Stromal cell of bone marrow (primary cell): ENCODE results near the gene TMEM217.

Experiments used
- DNase-seq: peaks from one replicate; pipeline ENCODE4 v3.0.0-alpha.2; 2012; ENCODE audit warnings: low read depth

Gene TMEM217

GRCh38 chr6:37280162-37280887 is 22.4 kb upstream of the TMEM217 start:
- no peak for DNase-seq

- DNase-seq: peak; percentile 63
These were observed 21.6 kb upstream of the TMEM217 start for GRCh38 chr6:37279366-37280134.

DNA sequence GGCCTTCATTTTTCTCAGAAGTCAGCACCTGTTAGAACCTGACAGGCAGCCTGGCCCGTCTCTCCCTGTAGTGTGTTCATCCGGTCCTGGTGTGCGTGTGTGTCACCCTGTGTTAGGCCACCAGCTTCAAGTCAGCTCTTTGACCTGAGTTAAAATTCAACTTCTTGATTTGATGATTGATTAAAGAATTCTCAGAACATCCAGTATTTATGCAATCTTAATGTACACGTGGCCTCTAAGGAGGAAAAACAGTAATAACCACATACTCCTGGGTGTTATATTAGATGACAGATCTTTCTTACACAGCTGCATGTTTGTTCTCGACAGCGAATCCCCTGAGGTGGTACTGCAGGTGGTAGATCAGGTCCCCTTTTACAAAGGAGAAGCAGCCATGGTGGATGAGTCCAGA is 19.1 kb upstream of the TMEM217 start:
- DNase-seq: no peak

- no peak for DNase-seq
These were observed 17.4 kb upstream of the TMEM217 start for GRCh38 chr6:37275350-37275749.

GRCh38 chr6:37273690-37274089 is 15.7 kb upstream of the TMEM217 start:
- no peak for DNase-seq

GRCh38 chr6:37272834-37273566 is 15.1 kb upstream of the TMEM217 start:
- DNase-seq: no peak

DNA sequence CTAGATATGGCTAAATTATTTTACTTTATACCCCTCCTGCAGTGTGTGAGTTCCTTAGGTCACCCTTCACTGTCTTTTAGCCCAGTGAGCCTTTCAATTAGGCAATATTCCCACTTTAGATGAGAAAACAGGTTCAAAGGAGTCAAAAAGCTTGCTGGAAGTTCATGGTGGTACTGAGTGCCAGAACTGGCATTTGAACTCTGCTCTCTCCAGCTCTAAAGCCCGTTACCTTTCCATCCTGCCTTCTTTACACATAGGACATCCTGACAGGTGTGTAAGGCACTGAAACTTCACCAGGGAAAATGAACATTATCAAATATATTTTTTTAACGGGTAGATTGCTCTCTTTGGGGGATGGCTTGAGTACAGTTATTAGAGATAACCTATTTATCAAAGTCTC is 11.2 kb upstream of the TMEM217 start:
- no peak for DNase-seq

DNA sequence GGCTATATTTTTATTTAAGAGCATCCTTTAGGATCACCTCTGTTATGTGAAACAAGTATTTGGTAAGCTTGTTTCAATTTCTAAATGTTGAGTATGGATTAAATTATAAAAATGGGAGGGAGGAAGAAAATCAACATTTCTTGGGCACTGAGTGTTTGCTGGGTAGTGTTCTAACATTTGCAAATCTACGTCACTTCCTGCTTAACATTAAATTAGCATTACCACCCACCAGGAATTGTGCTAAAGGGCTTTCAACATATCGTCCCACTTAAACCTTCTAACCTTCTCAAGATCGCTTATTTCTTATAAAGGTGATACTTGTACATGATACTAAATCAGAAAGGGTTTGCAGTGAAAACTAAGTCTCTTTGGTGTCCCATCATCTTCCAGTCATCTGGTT is 7.9 kb upstream of the TMEM217 start:
- no peak for DNase-seq

DNA sequence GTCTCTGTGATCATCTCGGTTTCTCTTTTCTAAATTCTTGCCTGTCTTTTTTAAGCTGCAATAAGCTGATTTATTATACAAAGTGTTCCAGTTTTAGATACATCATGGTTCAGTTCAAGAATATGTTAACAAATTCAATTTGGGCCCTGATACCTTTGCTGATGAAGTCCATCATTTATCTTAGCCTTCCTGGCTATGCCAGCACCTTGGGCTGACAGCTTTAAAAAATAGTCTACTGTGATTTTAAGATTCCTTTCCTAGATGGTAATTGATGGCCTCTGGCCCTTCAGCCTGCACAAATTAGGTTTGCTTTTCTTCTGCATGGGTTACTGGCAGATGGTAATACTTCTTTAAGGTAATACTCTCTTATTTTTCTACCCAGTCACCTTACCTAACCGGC is 7.1 kb upstream of the TMEM217 start:
- DNase-seq: no peak

DNA sequence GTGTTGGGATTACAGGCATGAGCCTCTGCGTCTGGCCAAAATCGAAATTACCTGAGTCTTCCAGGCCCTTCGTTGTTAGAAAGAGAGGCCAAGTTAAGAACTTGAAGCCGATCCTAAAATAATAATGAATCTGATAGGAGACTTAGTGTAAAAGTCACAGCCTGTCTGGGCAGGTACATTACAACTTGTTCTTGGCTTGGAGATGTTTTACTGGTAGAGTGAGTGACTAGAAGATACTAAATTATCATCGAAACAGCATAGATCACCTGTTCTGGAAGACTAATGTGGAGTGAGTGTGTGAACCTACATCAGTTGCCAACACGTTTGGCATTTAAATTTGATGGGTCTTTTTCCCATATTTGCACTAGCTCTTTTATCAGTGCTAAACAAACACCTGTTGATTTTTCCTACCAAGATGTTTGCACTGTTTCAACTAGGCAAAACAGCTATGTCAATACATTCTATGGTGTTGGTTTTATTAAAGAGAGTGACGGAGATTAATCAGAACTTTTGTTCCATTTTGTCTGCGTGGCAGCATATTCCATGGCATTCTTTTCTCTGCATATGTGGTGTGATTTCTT is 4.6 kb upstream of the TMEM217 start:
- no peak for DNase-seq

DNA sequence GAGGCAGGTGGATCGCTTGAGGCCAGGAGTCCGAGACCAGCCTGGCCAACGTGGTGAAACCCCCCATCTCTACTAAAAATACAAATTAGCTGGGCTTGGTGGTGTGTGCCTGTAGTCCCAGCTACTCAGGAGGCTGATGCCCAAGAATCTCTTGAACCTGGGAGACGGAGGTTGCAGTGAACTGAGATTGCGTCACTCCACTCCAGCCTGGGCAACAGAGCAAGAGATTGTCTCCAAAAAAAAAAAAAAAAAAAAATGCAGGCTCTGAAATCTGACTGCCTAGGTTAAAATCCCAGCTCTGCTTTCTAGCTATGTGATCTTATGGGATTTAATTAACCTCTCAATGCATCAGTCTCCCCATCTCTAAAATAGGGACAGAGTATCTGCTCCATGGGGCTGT is 3.3 kb upstream of the TMEM217 start:
- no peak for DNase-seq

- no peak for DNase-seq
These were observed 2.5 kb upstream of the TMEM217 start for GRCh38 chr6:37260444-37260843.

GRCh38 chr6:37260040-37260439 is 2.1 kb upstream of the TMEM217 start:
- DNase-seq: no peak

DNA sequence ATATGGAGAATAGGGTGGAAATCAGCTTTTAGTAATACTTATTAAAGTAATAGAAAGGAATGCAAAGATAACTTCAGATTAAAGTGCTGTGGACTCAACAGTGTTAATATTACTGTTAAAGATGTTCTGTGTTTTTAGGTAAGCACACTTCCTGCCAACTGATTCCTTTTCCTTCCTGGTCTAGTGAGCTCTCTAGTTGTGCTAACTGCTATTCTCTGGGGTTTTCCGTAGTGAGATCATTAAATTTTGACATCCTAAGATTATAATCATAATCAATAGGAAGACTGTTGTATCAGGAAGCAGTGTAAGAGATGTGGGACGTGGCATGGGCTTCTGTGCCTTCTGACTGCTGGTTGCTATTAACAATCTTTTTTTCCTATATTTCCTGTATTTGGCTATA is 1.2 kb upstream of the TMEM217 start:
- DNase-seq: no peak

DNA sequence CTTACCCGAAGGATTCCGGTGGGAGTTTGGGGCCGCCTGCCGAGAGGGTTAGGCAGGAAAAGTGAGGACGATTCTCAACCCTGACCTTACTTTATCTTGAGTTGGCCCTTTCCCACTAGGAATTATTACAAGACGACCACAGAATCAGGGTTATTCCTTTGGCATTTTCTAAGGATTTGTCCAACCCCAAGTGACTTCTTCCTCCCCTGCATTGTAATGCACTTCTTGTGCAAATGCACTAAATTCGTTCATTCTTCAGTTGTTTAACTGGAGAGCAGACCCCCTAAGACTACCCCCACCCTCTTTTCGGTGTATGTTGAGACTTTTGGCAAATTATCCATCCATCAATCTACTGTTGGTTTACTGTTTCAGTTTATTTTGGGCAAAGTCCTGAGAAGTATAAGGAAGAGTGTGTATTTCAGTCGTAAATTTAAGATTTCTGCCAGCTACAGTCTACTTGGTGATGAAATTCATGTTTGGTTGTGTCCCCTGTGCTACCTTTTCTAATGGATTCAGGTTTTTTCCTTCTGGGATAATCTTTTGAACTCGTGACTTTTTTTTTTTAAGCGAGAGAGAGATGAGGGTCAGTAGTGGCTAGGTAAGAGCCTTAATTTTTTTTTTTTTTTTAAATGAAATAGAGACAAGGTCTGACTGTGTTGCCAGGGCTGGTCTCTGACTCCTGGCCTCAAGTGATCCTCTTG is 611 bp upstream of the TMEM217 start:
- DNase-seq: no peak

DNA sequence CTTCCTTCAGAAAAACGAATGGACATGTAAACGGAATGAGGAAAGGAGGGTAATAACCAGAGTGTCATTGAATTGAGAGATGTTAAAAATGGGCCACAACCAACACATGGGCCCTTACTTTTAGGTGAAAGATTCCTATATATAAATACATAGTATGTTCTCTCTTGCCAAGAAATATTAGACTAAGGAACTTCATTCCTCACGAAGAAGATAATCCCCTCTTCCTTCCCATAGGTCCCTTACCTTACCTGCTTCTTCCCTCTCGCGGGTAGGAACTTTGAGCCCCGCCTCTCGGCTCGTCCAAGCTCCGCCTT is 667 bp downstream of the TMEM217 start:
- no peak for DNase-seq

- no peak for DNase-seq
These were observed 1.1 kb downstream of the TMEM217 start for GRCh38 chr6:37256692-37257319.

DNA sequence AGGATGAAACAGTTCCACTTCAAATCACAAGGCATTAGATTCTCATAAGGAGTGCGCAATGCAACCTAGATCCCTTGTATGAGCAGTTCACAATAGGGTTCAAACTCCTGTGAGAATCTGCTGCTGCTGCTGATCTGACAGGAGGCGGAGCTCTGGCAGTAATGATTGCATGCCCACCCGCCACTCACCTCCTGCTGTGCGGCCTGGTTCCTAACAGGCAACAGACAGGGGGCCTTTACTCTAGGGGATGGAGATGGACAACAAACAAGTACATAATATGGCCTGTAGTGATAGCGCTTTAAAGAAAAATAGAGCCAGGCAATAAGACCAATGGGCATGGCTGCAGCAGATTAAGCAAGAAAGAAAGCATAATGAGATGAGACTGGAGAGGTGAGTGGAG is 3.1 kb downstream of the TMEM217 start:
- DNase-seq: no peak

GRCh38 chr6:37253486-37254007 is 4.4 kb downstream of the TMEM217 start:
- DNase-seq: no peak

DNA sequence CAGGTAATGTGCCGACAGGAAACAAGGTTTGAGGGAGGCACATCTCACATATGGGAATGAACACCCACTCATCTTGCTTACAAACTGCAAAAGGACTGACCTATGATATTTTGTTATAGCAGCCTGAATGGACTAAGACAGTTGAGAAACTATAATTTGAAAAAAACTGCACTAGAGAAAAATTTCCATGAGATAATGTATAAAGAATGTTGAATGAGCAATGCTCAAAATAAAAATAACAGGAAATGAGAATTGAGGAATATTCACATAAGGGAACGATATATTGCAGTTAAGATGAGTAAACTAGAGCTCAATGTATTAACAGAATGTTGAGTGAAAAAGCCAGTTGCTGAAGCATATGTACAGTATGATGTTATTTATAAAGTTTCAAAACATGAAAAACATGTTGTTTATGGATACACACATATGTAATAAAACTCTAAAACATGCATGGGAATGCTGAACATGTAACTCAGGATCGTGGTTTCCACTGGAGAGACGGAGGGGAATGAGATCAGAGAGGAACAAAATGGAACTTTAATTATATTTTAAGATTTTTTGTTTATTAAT is 6.6 kb downstream of the TMEM217 start:
- DNase-seq: peak; percentile 48
